Measurements from ENCODE around the gene AMZ2. TPM values are rescaled to one million over a fixed set of nuclear protein-coding genes. Genes with fewer than 3 reads are reported as not detected.

AMZ2 gene
- total and polyA plus RNA-seq, 2 experiments from 2014 or later = 54.2 to 71.5 TPM

DNA sequence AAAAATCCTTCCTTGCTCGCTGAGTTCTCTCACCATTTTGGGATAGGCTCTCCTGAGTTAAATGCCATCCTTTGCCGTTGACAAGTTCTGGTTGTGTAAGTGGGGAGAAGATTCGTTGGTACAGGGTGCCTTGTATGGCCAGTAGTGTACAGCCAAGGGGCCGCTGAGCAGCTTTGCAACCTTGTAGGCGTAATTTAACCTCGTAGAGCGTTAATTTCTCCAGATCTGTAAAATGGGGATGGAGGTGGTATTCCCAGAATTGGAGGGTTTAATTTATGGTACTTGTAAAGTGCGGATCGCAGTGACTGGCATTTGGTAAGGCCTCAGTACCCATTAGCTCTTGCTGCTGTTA lies 44.8 kb downstream of the AMZ2 start:
- Histone ChIP-seq H3K9me2 (ENCODE audit: insufficient read depth) (no peaks in the 10 kb centered on the region), H3K36me3 (ENCODE audit: insufficient read depth) (no peaks in the 10 kb centered on the region), H3K27me3 (ENCODE audit: insufficient read depth) (peaks cover 60% of the 10 kb centered on the region), H3K4me3 (peak overlapping the region; percentile 86), H3K4me2 (peak overlapping the region; percentile 82), H3K27ac (ENCODE audit: low read depth) (no peak overlapping the region), H4K20me1 (replicated peaks; ENCODE audit: insufficient read depth) (no peaks in the 10 kb centered on the region), H3K79me2 (replicated peaks; ENCODE audit: insufficient read depth) (no peaks in the 10 kb centered on the region), H3K4me1 (ENCODE audit: insufficient read depth) (peaks cover 65% of the 10 kb centered on the region), H3F3A (replicated peaks; ENCODE audit: low read depth) (peaks cover 13% of the 10 kb centered on the region), H2AFZ (peak overlapping the region; percentile 94)
- Mint-ChIP-seq H3K36me3 (ENCODE audit: low read depth) (no peaks in the 10 kb centered on the region; the same call in 2 of the 3 replicates), H3K27ac (peak overlapping the region; percentile 29; the same call in 1 of the 2 replicates), H3K4me3 (peak overlapping the region; percentile 74), H3K4me1 (peaks cover 64% of the 10 kb centered on the region), H3K9me3 (no peaks in the 10 kb centered on the region), H3K27me3 (ENCODE audit: insufficient read depth, low read depth, poor library complexity) (peaks cover 46% of the 10 kb centered on the region)
- TF ChIP-seq EZH2 (IDR thresholded peaks at IDR 0.05; ENCODE audit: low read depth, unreplicated experiment) (peak; percentile 9), REST (IDR thresholded peaks at IDR 0.05; ENCODE audit: unreplicated experiment) (no peak), EZH2phosphoT487 (IDR thresholded peaks at IDR 0.05; ENCODE audit: unreplicated experiment) (no peak), JUNB (IDR thresholded peaks at IDR 0.05; ENCODE audit: unreplicated experiment) (no peak)
- TF ChIP-seq, protein P1, sequence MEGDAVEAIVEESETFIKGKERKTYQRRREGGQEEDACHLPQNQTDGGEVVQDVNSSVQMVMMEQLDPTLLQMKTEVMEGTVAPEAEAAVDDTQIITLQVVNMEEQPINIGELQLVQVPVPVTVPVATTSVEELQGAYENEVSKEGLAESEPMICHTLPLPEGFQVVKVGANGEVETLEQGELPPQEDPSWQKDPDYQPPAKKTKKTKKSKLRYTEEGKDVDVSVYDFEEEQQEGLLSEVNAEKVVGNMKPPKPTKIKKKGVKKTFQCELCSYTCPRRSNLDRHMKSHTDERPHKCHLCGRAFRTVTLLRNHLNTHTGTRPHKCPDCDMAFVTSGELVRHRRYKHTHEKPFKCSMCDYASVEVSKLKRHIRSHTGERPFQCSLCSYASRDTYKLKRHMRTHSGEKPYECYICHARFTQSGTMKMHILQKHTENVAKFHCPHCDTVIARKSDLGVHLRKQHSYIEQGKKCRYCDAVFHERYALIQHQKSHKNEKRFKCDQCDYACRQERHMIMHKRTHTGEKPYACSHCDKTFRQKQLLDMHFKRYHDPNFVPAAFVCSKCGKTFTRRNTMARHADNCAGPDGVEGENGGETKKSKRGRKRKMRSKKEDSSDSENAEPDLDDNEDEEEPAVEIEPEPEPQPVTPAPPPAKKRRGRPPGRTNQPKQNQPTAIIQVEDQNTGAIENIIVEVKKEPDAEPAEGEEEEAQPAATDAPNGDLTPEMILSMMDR (conservative IDR thresholded peaks at IDR 0.05; ENCODE audit: low read depth in 2 of 2) = no peak
- DNase-seq (ENCODE audit: low spot score) (no peak), ATAC-seq (no peak)

DNA sequence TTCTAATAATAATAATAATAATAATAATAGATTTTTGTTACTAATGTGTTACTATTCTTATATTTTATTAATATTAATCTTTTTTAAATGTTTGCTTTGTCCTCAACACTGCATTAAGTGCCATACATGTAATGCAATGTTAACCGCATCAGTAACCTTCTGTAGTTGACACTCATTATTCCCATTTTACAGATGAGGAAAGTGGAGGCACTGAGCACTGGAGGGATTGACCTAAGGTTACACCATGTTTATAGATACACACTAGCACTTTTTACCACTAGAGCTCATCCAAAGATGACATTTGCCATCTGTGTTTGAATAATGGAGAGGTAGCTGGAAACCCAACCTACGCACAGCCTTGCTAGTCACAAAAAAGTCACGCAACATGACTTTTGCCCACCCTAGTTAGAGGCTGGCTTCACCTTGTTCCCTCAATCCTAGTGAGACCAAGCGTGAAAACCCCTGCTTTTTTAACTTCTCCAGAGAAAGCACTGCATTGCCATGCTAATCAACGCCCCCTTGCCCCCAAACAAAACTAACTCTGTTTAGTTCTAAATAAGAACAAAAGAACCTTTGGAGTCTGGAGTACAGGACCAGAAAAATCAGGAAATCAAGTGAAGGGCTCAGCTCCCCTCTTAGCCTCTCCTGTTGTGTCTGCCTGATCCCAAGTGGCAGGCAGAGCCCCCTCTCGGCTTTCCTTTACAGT lies 45.8 kb downstream of the AMZ2 start:
- TF ChIP-seq STAT1 (IDR thresholded peaks at IDR 0.05; ENCODE audit: unreplicated experiment) (no peak), EZH2phosphoT487 (IDR thresholded peaks at IDR 0.05; ENCODE audit: unreplicated experiment) (no peak)
- H3K27me3 Mint-ChIP-seq (ENCODE audit: insufficient read depth, low read depth, poor library complexity) = peaks cover 46% of the 10 kb centered on the region
- H3K27ac Mint-ChIP-seq = no peak overlapping the region
- 0 out of 2 replicates have a peak overlapping the region, but pooled peaks have one; percentile 4 for H3K4me3 ChIP-seq
- H3K4me3 Mint-ChIP-seq = peak overlapping the region; percentile 74; the same call in 2 of the 3 replicates
- no peak for DNase-seq (ENCODE audit: low spot score)
- H3K36me3 Mint-ChIP-seq (ENCODE audit: low read depth) = no peaks in the 10 kb centered on the region; the same call in 2 of the 3 replicates
- no peaks in the 10 kb centered on the region for H4K20me1 ChIP-seq (replicated peaks; ENCODE audit: insufficient read depth)
- H3K27ac ChIP-seq (ENCODE audit: low read depth) = no peak overlapping the region
- no peaks in the 10 kb centered on the region for H3K9me3 Mint-ChIP-seq
- H3K36me3 ChIP-seq (ENCODE audit: insufficient read depth) = no peaks in the 10 kb centered on the region
- H3K27me3 ChIP-seq (ENCODE audit: insufficient read depth) = peaks cover 54% of the 10 kb centered on the region
- H3K4me1 Mint-ChIP-seq = peaks cover 59% of the 10 kb centered on the region
- H3K79me2 ChIP-seq (replicated peaks; ENCODE audit: insufficient read depth) = no peaks in the 10 kb centered on the region
- no peaks in the 10 kb centered on the region for H3K9me2 ChIP-seq (ENCODE audit: insufficient read depth)
- peaks cover 13% of the 10 kb centered on the region for H3F3A ChIP-seq (replicated peaks; ENCODE audit: low read depth)
- H3K4me2 ChIP-seq = peak overlapping the region; percentile 59
- peaks cover 60% of the 10 kb centered on the region for H3K4me1 ChIP-seq (ENCODE audit: insufficient read depth)
- no peak for ATAC-seq
- H2AFZ ChIP-seq = no peak overlapping the region

Data from GM23338 (cell line).